ENCODE data around the gene BOD1. TPM values are rescaled to one million over a fixed set of nuclear protein-coding genes. Genes with fewer than 3 reads are reported as not detected.

The BOD1 gene
- total RNA-seq, 1 donor from 2014 or later = 106 TPM

- Histone ChIP-seq H3K36me3 (ENCODE audit: control insufficient read depth, insufficient read depth, low read length) (no peaks in the 10 kb centered on the region), H3K27me3 (ENCODE audit: control insufficient read depth, insufficient read depth, low read length) (no peaks in the 10 kb centered on the region), H3K4me3 (ENCODE audit: low read depth, low read length) (no peak overlapping the region)
- DNase-seq (ENCODE audit: low read depth) = no peak
- TF ChIP-seq, protein P1, sequence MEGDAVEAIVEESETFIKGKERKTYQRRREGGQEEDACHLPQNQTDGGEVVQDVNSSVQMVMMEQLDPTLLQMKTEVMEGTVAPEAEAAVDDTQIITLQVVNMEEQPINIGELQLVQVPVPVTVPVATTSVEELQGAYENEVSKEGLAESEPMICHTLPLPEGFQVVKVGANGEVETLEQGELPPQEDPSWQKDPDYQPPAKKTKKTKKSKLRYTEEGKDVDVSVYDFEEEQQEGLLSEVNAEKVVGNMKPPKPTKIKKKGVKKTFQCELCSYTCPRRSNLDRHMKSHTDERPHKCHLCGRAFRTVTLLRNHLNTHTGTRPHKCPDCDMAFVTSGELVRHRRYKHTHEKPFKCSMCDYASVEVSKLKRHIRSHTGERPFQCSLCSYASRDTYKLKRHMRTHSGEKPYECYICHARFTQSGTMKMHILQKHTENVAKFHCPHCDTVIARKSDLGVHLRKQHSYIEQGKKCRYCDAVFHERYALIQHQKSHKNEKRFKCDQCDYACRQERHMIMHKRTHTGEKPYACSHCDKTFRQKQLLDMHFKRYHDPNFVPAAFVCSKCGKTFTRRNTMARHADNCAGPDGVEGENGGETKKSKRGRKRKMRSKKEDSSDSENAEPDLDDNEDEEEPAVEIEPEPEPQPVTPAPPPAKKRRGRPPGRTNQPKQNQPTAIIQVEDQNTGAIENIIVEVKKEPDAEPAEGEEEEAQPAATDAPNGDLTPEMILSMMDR (IDR thresholded peaks at IDR 0.05; ENCODE audit: insufficient read depth, low read length, severe bottlenecking) = no peak
- no peak for FAIRE-seq
Observed at GRCh38 chr5:173628501-173628900, 12.1 kb upstream of the BOD1 start.

GRCh38 chr5:173627860-173628392, 11.5 kb upstream of the BOD1 start:
- no peak for DNase-seq (ENCODE audit: low read depth)
- H3K36me3 ChIP-seq (ENCODE audit: control insufficient read depth, insufficient read depth, low read length) = no peaks in the 10 kb centered on the region
- no peak overlapping the region for H3K4me3 ChIP-seq (ENCODE audit: low read depth, low read length)
- FAIRE-seq = no peak
- no peaks in the 10 kb centered on the region for H3K27me3 ChIP-seq (ENCODE audit: control insufficient read depth, insufficient read depth, low read length)
- TF ChIP-seq, protein P1 (IDR thresholded peaks at IDR 0.05; ENCODE audit: insufficient read depth, low read length, severe bottlenecking) = no peak

DNA sequence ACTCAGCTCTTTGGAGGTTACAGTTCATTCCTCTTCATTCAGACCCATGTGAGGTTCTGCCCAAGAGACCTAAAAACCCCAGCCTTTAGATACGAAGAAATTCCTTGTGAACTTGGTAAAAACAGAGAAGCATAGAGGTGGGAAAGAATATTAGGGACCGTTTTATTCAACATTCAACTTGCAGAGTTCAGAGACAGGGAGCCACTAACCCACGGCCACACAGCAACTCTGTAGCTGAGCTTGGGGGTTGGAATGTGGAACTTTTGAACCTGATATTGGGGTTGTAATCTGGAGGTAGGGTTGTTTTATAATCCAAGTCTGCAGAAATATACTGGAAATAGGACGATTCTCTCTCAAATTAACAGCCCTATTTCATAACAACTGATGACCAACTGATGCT, 10.8 kb upstream of the BOD1 start:
- Histone ChIP-seq H3K4me3 (ENCODE audit: low read depth, low read length) (no peak overlapping the region), H3K36me3 (ENCODE audit: control insufficient read depth, insufficient read depth, low read length) (no peaks in the 10 kb centered on the region), H3K27me3 (ENCODE audit: control insufficient read depth, insufficient read depth, low read length) (no peaks in the 10 kb centered on the region)
- no peak for FAIRE-seq
- DNase-seq (ENCODE audit: low read depth) = no peak
- TF ChIP-seq, protein P1 (IDR thresholded peaks at IDR 0.05; ENCODE audit: insufficient read depth, low read length, severe bottlenecking) = no peak

GRCh38 chr5:173626505-173626820, 10.0 kb upstream of the BOD1 start:
- TF ChIP-seq, protein P1 (IDR thresholded peaks at IDR 0.05; ENCODE audit: insufficient read depth, low read length, severe bottlenecking) = no peak
- H3K27me3 ChIP-seq (ENCODE audit: control insufficient read depth, insufficient read depth, low read length) = no peaks in the 10 kb centered on the region
- H3K4me3 ChIP-seq (ENCODE audit: low read depth, low read length) = no peak overlapping the region
- no peak for DNase-seq (ENCODE audit: low read depth)
- H3K36me3 ChIP-seq (ENCODE audit: control insufficient read depth, insufficient read depth, low read length) = no peaks in the 10 kb centered on the region
- FAIRE-seq = no peak

GRCh38 chr5:173625673-173626504, 9.4 kb upstream of the BOD1 start:
- Histone ChIP-seq H3K4me3 (ENCODE audit: low read depth, low read length) (no peak overlapping the region), H3K27me3 (ENCODE audit: control insufficient read depth, insufficient read depth, low read length) (no peaks in the 10 kb centered on the region), H3K36me3 (ENCODE audit: control insufficient read depth, insufficient read depth, low read length) (no peaks in the 10 kb centered on the region)
- DNase-seq (ENCODE audit: low read depth) (no peak), FAIRE-seq (no peak)
- TF ChIP-seq, protein P1 (IDR thresholded peaks at IDR 0.05; ENCODE audit: insufficient read depth, low read length, severe bottlenecking) = no peak

Measured in bronchial epithelial cell (primary cell).